H1 (cell line): ENCODE measurements around the gene PDX1. TPM values are rescaled to one million over a fixed set of nuclear protein-coding genes. Genes with fewer than 3 reads are reported as not detected.

Experiments used
- polyA plus RNA-seq, 7 experiments: library from polyadenylated mRNA; depleted of rRNA in 3 of 7; stranded (reverse) in 5 of 7; unstranded in 2 of 7; fragments of >200 nt in 5 of 7; fragments of 200-250 nt in 2 of 7; gene quantifications; 1 replicate in 5 of 7; 2 replicates in 1 of 7; 4 replicates in 1 of 7; pipeline versions ENCODE4 v1.2.1 to v1.2.3, GENCODE V29; 2011 to 2013; ENCODE audit warnings: missing spikeins in 2 of 7, mixed read lengths in 2 of 7
- small RNA-seq: library from polyadenylated mRNA; stranded (forward); fragments of <200 nt; extraction: miRNeasy Mini kit (QIAGEN cat#:217004); gene quantifications from one replicate; pipeline ENCODE3, GENCODE V24; 2013; ENCODE audit not compliant: insufficient read depth
- total RNA-seq: library from RNA; stranded (reverse); fragmentation: NEBNext Ultra II Directional; extraction: Animal tissue kit (Norgen Biotek cat#: 25700); gene quantifications from 2 replicates; pipeline ENCODE4 v1.2.1, GENCODE V29; 2021

PDX1 gene
- total and polyA plus RNA-seq, 2 of the 8 experiments (the other 6 are each of a cell fraction or from before 2014, with no cell fraction given): not detected

Small RNAs within 50 kb of the gene (small RNA-seq; reads per million reads assigned to genes)
- not detected for gene ATP5F1EP2

Other genes with a start within 250 kb of the PDX1 start
- gene GSX1, start 127.5 kb upstream of the PDX1 start, total RNA-seq: not detected in 2 replicates
- gene GSX1, start 127.5 kb upstream of the PDX1 start, polyA plus RNA-seq (2011; rRNA removed): 0.08 TPM in 1 of 2 replicates, not detected in the other
- gene CDX2, start 49.3 kb downstream of the PDX1 start, total RNA-seq: 0.09 TPM in 1 of 2 replicates, not detected in the other
- gene CDX2, start 49.3 kb downstream of the PDX1 start, polyA plus RNA-seq (2011; rRNA removed): not detected in 2 replicates
- not detected in 2 replicates for gene URAD, start 68.7 kb downstream of the PDX1 start, total RNA-seq
- gene URAD, start 68.7 kb downstream of the PDX1 start, polyA plus RNA-seq (2011; rRNA removed): not detected in 2 replicates
- gene FLT3, start 180.6 kb downstream of the PDX1 start, total RNA-seq: 0.65 and 0.71 TPM in 2 replicates
- 0.19 and 0.44 TPM in 2 replicates for gene FLT3, start 180.6 kb downstream of the PDX1 start, polyA plus RNA-seq (2011; rRNA removed)
- gene PAN3, start 218.5 kb downstream of the PDX1 start, total RNA-seq: 39.2 and 39.3 TPM in 2 replicates
- 9.7 and 12.7 TPM in 2 replicates for gene PAN3, start 218.5 kb downstream of the PDX1 start, polyA plus RNA-seq (2011; rRNA removed)